ENCODE data around the gene SF3B1. TPM values are rescaled to one million over a fixed set of nuclear protein-coding genes. Genes with fewer than 3 reads are reported as not detected.
"Not testable (repeated sequence)": the region's sequence is repeated elsewhere in the genome, so short reads cannot be mapped to it uniquely, and the experiment has no call there.

The SF3B1 gene
- polyA plus RNA-seq, 2 of the 4 experiments (the other 2 are of a cell fraction): 166 to 400 TPM

DNA sequence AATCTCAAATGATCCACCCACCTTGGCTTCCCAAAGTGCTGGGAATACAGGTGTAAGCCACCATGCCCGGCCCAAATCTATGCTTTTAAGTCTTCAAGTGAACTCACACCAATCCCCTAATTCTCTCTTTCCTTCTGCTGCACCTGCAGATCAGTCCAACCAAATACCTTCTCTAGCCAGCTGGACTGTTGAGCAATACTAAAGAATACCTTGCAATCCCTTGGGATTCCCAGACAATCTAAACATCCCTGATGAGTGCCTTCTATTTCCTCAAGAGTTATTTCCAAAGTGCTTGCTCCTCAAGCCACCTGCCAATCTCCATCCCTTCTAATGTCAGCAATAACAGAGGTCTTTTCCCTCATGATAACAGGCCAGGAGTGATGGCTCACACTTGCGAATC lies 48.6 kb downstream of the SF3B1 start:
- DNase-seq (ENCODE audit: low read depth in 1 of 2, low spot score in 1 of 2) (no peak), FAIRE-seq (no peak), ATAC-seq (no peak)
- TF ChIP-seq JUNB (IDR thresholded peaks at IDR 0.05): no peak
- TF ChIP-seq ZSCAN20 (CRISPR knock-in tag; IDR thresholded peaks at IDR 0.05): no peak
- no peak overlapping the region for H3K27ac ChIP-seq
- H3K4me1 ChIP-seq: no peaks in the 10 kb centered on the region
- no peak overlapping the region for H3K4me3 ChIP-seq
- no peaks in the 10 kb centered on the region for H3K9me3 ChIP-seq
- 55% methylated on average over 2 of the region's 2 CpGs for WGBS (ENCODE audit: missing lambda C conversion rate)
- ChIA-PET CTCF (interaction anchor here (1.0 kb wide), 1 partner anchor 273 kb away, joined by 3 read pairs; no protein-coding TSS in a partner anchor), POLR2A (no interaction called here)
- H3K4me2 ChIP-seq: no peak overlapping the region

DNA sequence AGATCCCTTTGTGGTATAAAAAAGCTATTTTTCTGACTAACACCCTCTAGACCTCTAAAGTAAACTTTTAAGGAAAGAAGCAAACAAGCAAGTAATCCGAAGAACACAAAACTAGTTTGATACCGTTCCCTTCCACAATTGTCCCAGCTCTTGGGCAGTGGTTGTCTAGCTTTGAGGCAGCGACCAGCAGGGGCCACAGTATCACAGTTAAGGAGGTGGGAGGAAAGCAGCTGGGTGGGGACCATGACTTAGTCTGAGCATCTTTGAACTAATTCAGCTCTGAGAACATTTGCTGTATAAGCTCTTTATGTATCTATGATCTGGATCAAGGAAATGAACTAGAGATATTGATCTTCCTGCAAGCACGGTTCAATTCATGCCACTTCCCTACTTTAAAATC lies 51.0 kb downstream of the SF3B1 start:
- H3K27ac ChIP-seq: no peak overlapping the region
- H3K9me3 ChIP-seq: no peaks in the 10 kb centered on the region
- 62% methylated on average over 4 of the region's 4 CpGs for WGBS (ENCODE audit: missing lambda C conversion rate)
- H3K4me1 ChIP-seq: no peaks in the 10 kb centered on the region
- ATAC-seq (peak in 1 of 2 experiments; percentile 57; a peak in 3 of 6 replicates), DNase-seq (ENCODE audit: low read depth in 1 of 2, low spot score in 1 of 2) (peak in 1 of 2 experiments; percentile 6), FAIRE-seq (no peak)
- ChIA-PET CTCF (interaction anchor here (1.2 to 2.5 kb wide), 3 partner anchors 192 to 270 kb away, joined by 4 to 11 read pairs (median 9); no protein-coding TSS in a partner anchor), POLR2A (no interaction called here)
- no peak overlapping the region for H3K4me2 ChIP-seq
- H3K4me3 ChIP-seq: no peak overlapping the region
- no peak for TF ChIP-seq GATA3 (IDR thresholded peaks at IDR 0.05; ENCODE audit: borderline replicate concordance)
- TF ChIP-seq RAD21 (conservative IDR thresholded peaks at IDR 0.05 in 1 of 2, IDR thresholded peaks at IDR 0.05 in 1 of 2): peak in 1 of 2 experiments; percentile 9; a peak in 1 of 5 replicates

DNA sequence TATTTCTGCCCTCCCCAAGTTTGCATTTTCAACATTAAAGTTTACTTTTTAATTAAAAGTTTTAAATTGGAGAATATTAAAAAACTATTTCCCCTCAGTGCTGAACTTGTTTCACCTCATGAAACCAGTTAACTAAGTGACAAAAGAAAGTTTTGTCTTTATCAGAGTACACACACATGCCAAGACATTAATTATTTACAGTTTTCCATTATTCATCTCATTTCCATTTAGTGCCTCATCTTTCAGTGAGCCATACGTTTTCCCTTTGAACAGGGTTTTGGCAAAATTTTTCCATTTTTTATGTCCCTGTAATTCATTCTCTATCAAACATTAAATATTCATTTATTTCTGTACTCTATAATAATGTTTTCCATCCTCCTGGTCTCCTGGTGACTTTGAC lies 53.2 kb downstream of the SF3B1 start:
- no peak for DNase-seq (ENCODE audit: low read depth in 1 of 2, low spot score in 1 of 2)
- no peak for ATAC-seq
- WGBS (ENCODE audit: missing lambda C conversion rate): 38% methylated on average over 1 of the region's 1 CpG
- CTCF ChIA-PET: interaction anchor here (0.6 kb wide), 1 partner anchor 268 kb away, joined by 4 read pairs; no protein-coding TSS in a partner anchor
- Histone ChIP-seq H3K4me1 (no peaks in the 10 kb centered on the region), H3K4me3 (no peak overlapping the region), H3K4me2 (no peak overlapping the region), H3K9me3 (no peaks in the 10 kb centered on the region), H3K27ac (no peak overlapping the region)
- TF ChIP-seq ATOH8 (CRISPR knock-in tag; IDR thresholded peaks at IDR 0.05; ENCODE audit: low read depth) (no peak), NPAS2 (CRISPR knock-in tag; IDR thresholded peaks at IDR 0.05; ENCODE audit: borderline replicate concordance) (no peak), CEBPB (IDR thresholded peaks at IDR 0.05) (no peak), FOSB (CRISPR knock-in tag; IDR thresholded peaks at IDR 0.05) (no peak), NR3C1 (IDR thresholded peaks at IDR 0.05) (no peak)
- no peak for FAIRE-seq
- POLR2A ChIA-PET: no interaction called here

GRCh38 chr2:197379918-197380309 lies 54.9 kb downstream of the SF3B1 start:
- H3K27ac ChIP-seq; H3K9me3 ChIP-seq; POLR2A ChIA-PET; H3K4me1 ChIP-seq; DNase-seq (ENCODE audit: low read depth in 1 of 2, low spot score in 1 of 2); FAIRE-seq; H3K4me3 ChIP-seq; H3K4me2 ChIP-seq; ATAC-seq: not testable (repeated sequence)
- CTCF ChIA-PET: interaction anchor here (0.6 to 2.9 kb wide), 4 partner anchors 19 to 266 kb away, joined by 3 to 24 read pairs (median 10); no protein-coding TSS in a partner anchor
- WGBS (ENCODE audit: missing lambda C conversion rate): 46% methylated on average over 5 of the region's 5 CpGs

GRCh38 chr2:197379308-197379917 lies 55.4 kb downstream of the SF3B1 start:
- FAIRE-seq; POLR2A ChIA-PET; H3K4me1 ChIP-seq; H3K9me3 ChIP-seq; DNase-seq (ENCODE audit: low read depth in 1 of 2, low spot score in 1 of 2); H3K4me3 ChIP-seq; ATAC-seq; H3K27ac ChIP-seq: not testable (repeated sequence)
- CTCF ChIA-PET: interaction anchor here (1.0 to 2.9 kb wide), 12 partner anchors 12 to 628 kb away, joined by 3 to 24 read pairs (median 4); no protein-coding TSS in a partner anchor
- peak overlapping the region; percentile 70 for H3K4me2 ChIP-seq
- 22% methylated on average over 3 of the region's 3 CpGs for WGBS (ENCODE audit: missing lambda C conversion rate)

Data from A549 (cell line).